ENCODE results near the gene OSGEP. TPM values are rescaled to one million over a fixed set of nuclear protein-coding genes. Genes with fewer than 3 reads are reported as not detected.

Gene OSGEP
- total and polyA plus RNA-seq, 2 of the 13 experiments (the other 11 are each of a cell fraction or from before 2014, with no cell fraction given): 39.7 to 41.1 TPM

DNA sequence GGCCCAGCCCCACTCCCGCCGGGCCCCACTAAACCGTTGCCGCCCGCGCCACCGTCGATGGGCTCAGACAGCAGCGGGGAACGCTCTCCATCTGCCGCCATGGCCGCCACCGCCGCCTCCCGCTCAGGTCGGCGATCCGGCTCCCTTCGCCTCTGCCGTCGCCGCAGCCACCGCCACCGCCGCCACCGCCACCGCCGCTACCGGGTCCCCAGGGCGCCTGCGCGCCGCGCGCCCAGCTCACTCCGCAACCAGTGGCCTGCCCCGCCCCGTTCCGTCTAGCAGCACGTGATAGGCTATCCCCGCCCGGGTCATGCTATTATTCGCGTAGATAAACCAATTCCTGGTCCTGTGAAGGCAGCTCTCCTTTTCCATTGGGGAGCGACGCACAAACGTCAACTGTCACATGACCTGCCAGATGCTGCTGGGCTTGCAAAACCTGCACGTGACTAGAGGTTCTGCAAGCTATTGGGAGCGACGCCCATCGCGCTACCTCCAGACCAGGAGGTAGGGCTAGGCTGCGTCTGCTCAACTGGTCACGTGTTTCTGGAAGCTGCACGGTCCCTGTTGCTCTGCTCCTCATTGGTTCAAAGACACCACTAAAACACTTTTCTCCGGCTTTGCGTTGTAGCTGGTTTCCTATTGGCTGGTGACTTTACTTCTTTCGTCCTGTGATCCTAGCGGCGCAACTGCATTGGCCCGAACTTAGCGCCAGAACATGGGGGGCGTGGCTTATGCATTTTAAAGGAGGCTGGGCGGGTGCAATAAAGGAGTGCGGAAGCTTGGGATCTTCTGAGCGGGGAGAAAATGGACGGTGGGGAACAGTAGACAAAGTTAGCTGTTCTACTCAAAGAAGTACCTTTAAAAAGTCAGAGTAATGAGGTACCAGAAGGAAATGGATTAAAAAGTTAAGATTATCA lies 6.9 kb upstream of the OSGEP start, which contains the start of gene PIP4P1 (continued):
- TF ChIP-seq MZF1 (CRISPR knock-in tag; IDR thresholded peaks at IDR 0.05; ENCODE audit: borderline replicate concordance): no peak
- TF ChIP-seq SKI (IDR thresholded peaks at IDR 0.05; ENCODE audit: partially characterized antibody): peak; percentile 69
- TF ChIP-seq, protein P1, sequence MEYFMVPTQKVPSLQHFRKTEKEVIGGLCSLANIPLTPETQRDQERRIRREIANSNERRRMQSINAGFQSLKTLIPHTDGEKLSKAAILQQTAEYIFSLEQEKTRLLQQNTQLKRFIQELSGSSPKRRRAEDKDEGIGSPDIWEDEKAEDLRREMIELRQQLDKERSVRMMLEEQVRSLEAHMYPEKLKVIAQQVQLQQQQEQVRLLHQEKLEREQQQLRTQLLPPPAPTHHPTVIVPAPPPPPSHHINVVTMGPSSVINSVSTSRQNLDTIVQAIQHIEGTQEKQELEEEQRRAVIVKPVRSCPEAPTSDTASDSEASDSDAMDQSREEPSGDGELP (IDR thresholded peaks at IDR 0.05; ENCODE audit: borderline replicate concordance, low read depth): peak; percentile 94
- TF ChIP-seq BHLHE40 (IDR thresholded peaks at IDR 0.05; ENCODE audit: low read length): peak; percentile 99
- no peak for TF ChIP-seq PAX8 (CRISPR knock-in tag; IDR thresholded peaks at IDR 0.05; ENCODE audit: borderline replicate concordance)
- TF ChIP-seq MIXL1 (CRISPR knock-in tag; IDR thresholded peaks at IDR 0.05): peak; percentile 79
- no peak for TF ChIP-seq POLR2AphosphoS2 (IDR thresholded peaks at IDR 0.05; ENCODE audit: low read depth, low read length)
- TF ChIP-seq, protein P2, sequence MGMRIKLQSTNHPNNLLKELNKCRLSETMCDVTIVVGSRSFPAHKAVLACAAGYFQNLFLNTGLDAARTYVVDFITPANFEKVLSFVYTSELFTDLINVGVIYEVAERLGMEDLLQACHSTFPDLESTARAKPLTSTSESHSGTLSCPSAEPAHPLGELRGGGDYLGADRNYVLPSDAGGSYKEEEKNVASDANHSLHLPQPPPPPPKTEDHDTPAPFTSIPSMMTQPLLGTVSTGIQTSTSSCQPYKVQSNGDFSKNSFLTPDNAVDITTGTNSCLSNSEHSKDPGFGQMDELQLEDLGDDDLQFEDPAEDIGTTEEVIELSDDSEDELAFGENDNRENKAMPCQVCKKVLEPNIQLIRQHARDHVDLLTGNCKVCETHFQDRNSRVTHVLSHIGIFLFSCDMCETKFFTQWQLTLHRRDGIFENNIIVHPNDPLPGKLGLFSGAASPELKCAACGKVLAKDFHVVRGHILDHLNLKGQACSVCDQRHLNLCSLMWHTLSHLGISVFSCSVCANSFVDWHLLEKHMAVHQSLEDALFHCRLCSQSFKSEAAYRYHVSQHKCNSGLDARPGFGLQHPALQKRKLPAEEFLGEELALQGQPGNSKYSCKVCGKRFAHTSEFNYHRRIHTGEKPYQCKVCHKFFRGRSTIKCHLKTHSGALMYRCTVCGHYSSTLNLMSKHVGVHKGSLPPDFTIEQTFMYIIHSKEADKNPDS (CRISPR knock-in tag; IDR thresholded peaks at IDR 0.05): no peak
- TF ChIP-seq ISX (CRISPR knock-in tag; conservative IDR thresholded peaks at IDR 0.05): no peak
- TF ChIP-seq BRD4 (CRISPR knock-in tag; IDR thresholded peaks at IDR 0.05): peak; percentile 20; the same call in 1 of the 2 replicates
- TF ChIP-seq KDM4B (CRISPR knock-in tag; IDR thresholded peaks at IDR 0.05): no peak
- peak; percentile 84 for TF ChIP-seq SP2 (CRISPR knock-in tag; IDR thresholded peaks at IDR 0.05)
- TF ChIP-seq KAT7 (CRISPR knock-in tag; IDR thresholded peaks at IDR 0.05; ENCODE audit: borderline replicate concordance): peak; percentile 41; the same call in 1 of the 2 replicates
- TF ChIP-seq, protein P3, sequence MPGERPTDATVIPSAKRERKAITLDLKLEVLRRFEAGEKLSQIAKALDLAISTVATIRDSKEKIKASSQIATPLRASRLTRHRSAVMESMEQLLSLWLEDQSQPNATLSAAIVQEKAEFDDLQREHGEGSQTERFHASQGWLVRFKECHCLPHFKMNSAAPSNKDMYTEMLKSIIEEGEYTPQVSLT (CRISPR knock-in tag; IDR thresholded peaks at IDR 0.05; ENCODE audit: borderline replicate concordance, low read depth): no peak; the same call in 1 of the 2 replicates
- TF ChIP-seq, protein P4, sequence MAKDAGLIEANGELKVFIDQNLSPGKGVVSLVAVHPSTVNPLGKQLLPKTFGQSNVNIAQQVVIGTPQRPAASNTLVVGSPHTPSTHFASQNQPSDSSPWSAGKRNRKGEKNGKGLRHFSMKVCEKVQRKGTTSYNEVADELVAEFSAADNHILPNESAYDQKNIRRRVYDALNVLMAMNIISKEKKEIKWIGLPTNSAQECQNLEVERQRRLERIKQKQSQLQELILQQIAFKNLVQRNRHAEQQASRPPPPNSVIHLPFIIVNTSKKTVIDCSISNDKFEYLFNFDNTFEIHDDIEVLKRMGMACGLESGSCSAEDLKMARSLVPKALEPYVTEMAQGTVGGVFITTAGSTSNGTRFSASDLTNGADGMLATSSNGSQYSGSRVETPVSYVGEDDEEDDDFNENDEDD (CRISPR knock-in tag; IDR thresholded peaks at IDR 0.05; ENCODE audit: borderline replicate concordance): peak; percentile 97
- TF ChIP-seq, protein P5, sequence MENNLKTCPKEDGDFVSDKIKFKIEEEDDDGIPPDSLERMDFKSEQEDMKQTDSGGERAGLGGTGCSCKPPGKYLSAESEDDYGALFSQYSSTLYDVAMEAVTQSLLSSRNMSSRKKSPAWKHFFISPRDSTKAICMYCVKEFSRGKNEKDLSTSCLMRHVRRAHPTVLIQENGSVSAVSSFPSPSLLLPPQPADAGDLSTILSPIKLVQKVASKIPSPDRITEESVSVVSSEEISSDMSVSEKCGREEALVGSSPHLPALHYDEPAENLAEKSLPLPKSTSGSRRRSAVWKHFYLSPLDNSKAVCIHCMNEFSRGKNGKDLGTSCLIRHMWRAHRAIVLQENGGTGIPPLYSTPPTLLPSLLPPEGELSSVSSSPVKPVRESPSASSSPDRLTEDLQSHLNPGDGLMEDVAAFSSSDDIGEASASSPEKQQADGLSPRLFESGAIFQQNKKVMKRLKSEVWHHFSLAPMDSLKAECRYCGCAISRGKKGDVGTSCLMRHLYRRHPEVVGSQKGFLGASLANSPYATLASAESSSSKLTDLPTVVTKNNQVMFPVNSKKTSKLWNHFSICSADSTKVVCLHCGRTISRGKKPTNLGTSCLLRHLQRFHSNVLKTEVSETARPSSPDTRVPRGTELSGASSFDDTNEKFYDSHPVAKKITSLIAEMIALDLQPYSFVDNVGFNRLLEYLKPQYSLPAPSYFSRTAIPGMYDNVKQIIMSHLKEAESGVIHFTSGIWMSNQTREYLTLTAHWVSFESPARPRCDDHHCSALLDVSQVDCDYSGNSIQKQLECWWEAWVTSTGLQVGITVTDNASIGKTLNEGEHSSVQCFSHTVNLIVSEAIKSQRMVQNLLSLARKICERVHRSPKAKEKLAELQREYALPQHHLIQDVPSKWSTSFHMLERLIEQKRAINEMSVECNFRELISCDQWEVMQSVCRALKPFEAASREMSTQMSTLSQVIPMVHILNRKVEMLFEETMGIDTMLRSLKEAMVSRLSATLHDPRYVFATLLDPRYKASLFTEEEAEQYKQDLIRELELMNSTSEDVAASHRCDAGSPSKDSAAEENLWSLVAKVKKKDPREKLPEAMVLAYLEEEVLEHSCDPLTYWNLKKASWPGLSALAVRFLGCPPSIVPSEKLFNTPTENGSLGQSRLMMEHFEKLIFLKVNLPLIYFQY (CRISPR knock-in tag; IDR thresholded peaks at IDR 0.05; ENCODE audit: borderline replicate concordance): peak; percentile 78
- TF ChIP-seq ZNF451 (CRISPR knock-in tag; IDR thresholded peaks at IDR 0.05): peak; percentile 99
- TF ChIP-seq, protein P6, sequence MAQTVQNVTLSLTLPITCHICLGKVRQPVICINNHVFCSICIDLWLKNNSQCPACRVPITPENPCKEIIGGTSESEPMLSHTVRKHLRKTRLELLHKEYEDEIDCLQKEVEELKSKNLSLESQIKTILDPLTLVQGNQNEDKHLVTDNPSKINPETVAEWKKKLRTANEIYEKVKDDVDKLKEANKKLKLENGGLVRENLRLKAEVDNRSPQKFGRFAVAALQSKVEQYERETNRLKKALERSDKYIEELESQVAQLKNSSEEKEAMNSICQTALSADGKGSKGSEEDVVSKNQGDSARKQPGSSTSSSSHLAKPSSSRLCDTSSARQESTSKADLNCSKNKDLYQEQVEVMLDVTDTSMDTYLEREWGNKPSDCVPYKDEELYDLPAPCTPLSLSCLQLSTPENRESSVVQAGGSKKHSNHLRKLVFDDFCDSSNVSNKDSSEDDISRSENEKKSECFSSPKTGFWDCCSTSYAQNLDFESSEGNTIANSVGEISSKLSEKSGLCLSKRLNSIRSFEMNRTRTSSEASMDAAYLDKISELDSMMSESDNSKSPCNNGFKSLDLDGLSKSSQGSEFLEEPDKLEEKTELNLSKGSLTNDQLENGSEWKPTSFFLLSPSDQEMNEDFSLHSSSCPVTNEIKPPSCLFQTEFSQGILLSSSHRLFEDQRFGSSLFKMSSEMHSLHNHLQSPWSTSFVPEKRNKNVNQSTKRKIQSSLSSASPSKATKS (CRISPR knock-in tag; IDR thresholded peaks at IDR 0.05): no peak
